K562 (cell line): ENCODE measurements around the gene PIEZO2. TPM values are rescaled to one million over a fixed set of nuclear protein-coding genes. Genes with fewer than 3 reads are reported as not detected.

ENCODE experiments used
- HNRNPUL1 ChIP-seq: fragments of 200-400 bp; formaldehyde crosslinking; IDR thresholded peaks from 2 replicates; pipeline ENCODE4 v1.6.1; 2017; ENCODE audit warnings: low read length
- NKRF ChIP-seq: fragments of 450-650 bp; IDR thresholded peaks from 2 replicates; pipeline ENCODE4 v1.6.1; 2016; ENCODE audit warnings: borderline replicate concordance
- OTX1 ChIP-seq: fragments of 450-650 bp; formaldehyde crosslinking; IDR thresholded peaks from 2 replicates; pipeline ENCODE4 v1.4.0; 2022; ENCODE audit warnings: mild to moderate bottlenecking
- POLR2A ChIP-seq: fragments of 450-650 bp; conservative IDR thresholded peaks from 2 replicates; pipeline ENCODE4 v1.6.1; 2016
- POLR2G ChIP-seq: fragments of 200-400 bp; formaldehyde crosslinking; IDR thresholded peaks from 2 replicates; pipeline ENCODE4 v1.6.1; 2017; ENCODE audit warnings: low read depth, mild to moderate bottlenecking, antibody characterized with exemption, low read length, moderate library complexity
- SMAD4 ChIP-seq: fragments of 250-450 bp; sonication (Bioruptor Pico); conservative IDR thresholded peaks from 2 replicates; pipeline ENCODE4 v1.8.0; 2021; ENCODE audit warnings: inconsistent platforms, mild to moderate bottlenecking, moderate library complexity
- USF2 ChIP-seq: sonication (generic); formaldehyde crosslinking; IDR thresholded peaks from 2 replicates; pipeline ENCODE4 v1.5.0; 2020; ENCODE audit warnings: missing genetic modification reagents
- ZBTB5 ChIP-seq: fragments of 450-650 bp; IDR thresholded peaks from 2 replicates; pipeline ENCODE4 v1.6.1; 2017; ENCODE audit warnings: antibody characterized with exemption
- ZNF766 ChIP-seq: fragments of 200-800 bp; sonication (Bioruptor generic); conservative IDR thresholded peaks from 2 replicates; pipeline ENCODE4 v1.6.1; 2016; ENCODE audit warnings: missing genetic modification characterization, missing compliant biosample characterization
- ZZZ3 ChIP-seq: fragments of 450-650 bp; IDR thresholded peaks from 2 replicates; pipeline ENCODE4 v1.6.1; 2016; ENCODE audit warnings: antibody characterized with exemption, mild to moderate bottlenecking, moderate library complexity
- polyA plus RNA-seq, 8 experiments: library from polyadenylated mRNA; depleted of rRNA in 4 of 8; stranded (reverse) in 5 of 8; unstranded in 3 of 8; fragments of >200 nt; fragmentation: Nextera tagmentation in 2 of 8; fragmentation: Illumina TruSeq in 1 of 8; extraction: Ambion mirVana in 2 of 8; extraction: Trizol in 1 of 8; gene quantifications; 2 replicates each; pipeline versions ENCODE4 v1.2.1 to v1.2.3, GENCODE V29; 2011 to 2014; ENCODE audit warnings: inconsistent platforms in 1 of 8, missing spikeins in 1 of 8
- total RNA-seq, 7 experiments: library from RNA; depleted of rRNA in 6 of 7; stranded (reverse); fragments of >200 nt in 6 of 7; fragmentation: Illumina TruSeq in 2 of 7; extraction: Trizol in 2 of 7; gene quantifications; 2 replicates each; pipeline versions ENCODE4 v1.2.1 to v1.2.3, GENCODE V29; 2011 to 2021; ENCODE audit warnings: low replicate concordance in 1 of 7
- TF ChIP-seq, protein P1 (sequence below), 2 experiments: fragments of 450-650 bp; formaldehyde crosslinking in 1 of 2; IDR thresholded peaks; 2 replicates each; pipeline versions ENCODE4 v1.4.0 to v1.6.1; 2014 to 2020; ENCODE audit warnings: mild to moderate bottlenecking in 2 of 2, borderline replicate concordance in 1 of 2, low read depth in 1 of 2

The PIEZO2 gene
- total and polyA plus RNA-seq, 9 of the 15 experiments (the other 6 are each of a cell fraction or from before 2014, with no cell fraction given) = 0.54 to 4.1 (median 2.0) TPM

DNA sequence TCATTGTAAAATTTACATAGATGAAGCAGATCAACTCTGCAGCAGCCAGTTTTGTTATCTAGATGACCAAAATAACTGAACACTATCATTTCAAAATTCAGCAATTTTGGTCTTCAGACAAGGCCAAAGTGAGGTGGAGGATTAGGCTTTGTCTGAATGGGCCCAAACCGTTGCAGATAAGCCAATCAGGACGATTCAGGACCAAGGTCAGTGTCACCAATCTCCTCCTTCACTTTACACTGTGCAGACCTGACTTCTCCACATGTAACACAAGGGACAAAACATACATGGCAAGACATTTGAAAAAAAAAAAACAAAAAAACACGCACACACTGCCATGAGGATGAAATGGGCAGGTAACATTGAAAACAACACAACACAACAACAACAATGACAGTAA is 412.4 kb downstream of the PIEZO2 start (continued):
- TF ChIP-seq, protein P1, sequence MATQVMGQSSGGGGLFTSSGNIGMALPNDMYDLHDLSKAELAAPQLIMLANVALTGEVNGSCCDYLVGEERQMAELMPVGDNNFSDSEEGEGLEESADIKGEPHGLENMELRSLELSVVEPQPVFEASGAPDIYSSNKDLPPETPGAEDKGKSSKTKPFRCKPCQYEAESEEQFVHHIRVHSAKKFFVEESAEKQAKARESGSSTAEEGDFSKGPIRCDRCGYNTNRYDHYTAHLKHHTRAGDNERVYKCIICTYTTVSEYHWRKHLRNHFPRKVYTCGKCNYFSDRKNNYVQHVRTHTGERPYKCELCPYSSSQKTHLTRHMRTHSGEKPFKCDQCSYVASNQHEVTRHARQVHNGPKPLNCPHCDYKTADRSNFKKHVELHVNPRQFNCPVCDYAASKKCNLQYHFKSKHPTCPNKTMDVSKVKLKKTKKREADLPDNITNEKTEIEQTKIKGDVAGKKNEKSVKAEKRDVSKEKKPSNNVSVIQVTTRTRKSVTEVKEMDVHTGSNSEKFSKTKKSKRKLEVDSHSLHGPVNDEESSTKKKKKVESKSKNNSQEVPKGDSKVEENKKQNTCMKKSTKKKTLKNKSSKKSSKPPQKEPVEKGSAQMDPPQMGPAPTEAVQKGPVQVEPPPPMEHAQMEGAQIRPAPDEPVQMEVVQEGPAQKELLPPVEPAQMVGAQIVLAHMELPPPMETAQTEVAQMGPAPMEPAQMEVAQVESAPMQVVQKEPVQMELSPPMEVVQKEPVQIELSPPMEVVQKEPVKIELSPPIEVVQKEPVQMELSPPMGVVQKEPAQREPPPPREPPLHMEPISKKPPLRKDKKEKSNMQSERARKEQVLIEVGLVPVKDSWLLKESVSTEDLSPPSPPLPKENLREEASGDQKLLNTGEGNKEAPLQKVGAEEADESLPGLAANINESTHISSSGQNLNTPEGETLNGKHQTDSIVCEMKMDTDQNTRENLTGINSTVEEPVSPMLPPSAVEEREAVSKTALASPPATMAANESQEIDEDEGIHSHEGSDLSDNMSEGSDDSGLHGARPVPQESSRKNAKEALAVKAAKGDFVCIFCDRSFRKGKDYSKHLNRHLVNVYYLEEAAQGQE (IDR thresholded peaks at IDR 0.05; ENCODE audit: borderline replicate concordance) = peak; percentile 98
- TF ChIP-seq, protein P1 (CRISPR knock-in tag; IDR thresholded peaks at IDR 0.05; ENCODE audit: low read depth) = peak; percentile 87; the same call in 1 of the 2 replicates
- 0 out of 2 replicates have a peak, but pooled peaks have one; percentile 27 for TF ChIP-seq SMAD4 (CRISPR knock-in tag)
- no peak for TF ChIP-seq HNRNPUL1
- TF ChIP-seq ZZZ3 = no peak
- TF ChIP-seq USF2 (CRISPR knock-in tag) = no peak
- TF ChIP-seq NKRF = 0 out of 2 replicates have a peak, but pooled peaks have one; percentile 32
- no peak for TF ChIP-seq ZBTB5
- 0 out of 2 replicates have a peak, but pooled peaks have one; percentile 37 for TF ChIP-seq ZNF766 (CRISPR knock-in tag)
- no peak for TF ChIP-seq OTX1 (CRISPR knock-in tag)
- TF ChIP-seq POLR2A = no peak
- no peak for TF ChIP-seq POLR2G
- TF ChIP-seq, all 486 proteins: peak for 7
